Measurements from ENCODE around the gene TRNT1. TPM values are rescaled to one million over a fixed set of nuclear protein-coding genes. Genes with fewer than 3 reads are reported as not detected.

Gene TRNT1
- total RNA-seq, 1 donor from 2014 or later: 16.4 TPM

DNA sequence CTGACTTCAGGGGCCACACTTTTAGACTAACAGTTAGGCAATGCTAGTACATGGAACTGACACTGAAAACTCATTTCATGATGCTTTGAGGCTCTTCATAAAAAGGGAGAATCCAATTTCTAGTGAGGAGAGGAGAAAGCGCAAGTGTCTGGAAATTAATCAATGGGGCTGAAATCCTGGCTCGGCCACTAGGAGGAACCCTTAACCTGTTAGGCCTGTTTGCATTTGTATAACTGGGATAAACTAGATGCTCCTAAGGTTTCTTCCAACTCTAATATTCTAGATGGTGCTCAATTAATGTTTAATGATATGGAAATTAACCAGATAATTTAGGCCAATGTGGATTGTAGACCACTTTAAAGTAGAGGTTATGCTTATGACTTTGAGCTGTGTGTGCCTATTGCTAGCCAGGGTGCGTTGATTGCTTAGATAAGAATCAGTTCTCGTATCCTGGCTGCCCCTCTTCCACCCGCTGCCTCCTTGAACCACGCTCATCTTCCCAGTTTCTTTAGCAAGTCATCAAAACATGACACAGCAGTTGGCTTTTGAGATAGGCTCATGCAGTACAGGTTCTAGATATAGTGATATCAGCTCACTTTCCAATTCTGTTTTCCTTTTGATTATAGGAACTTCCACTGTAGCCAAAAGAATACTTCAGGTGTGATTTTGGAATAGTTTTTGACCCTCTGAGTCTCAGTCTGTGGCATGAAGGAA, 69.6 kb downstream of the TRNT1 start:
- H3K9me3 ChIP-seq: no peaks in the 10 kb centered on the region
- no peak overlapping the region for H3K27ac ChIP-seq
- TF ChIP-seq, protein P1, sequence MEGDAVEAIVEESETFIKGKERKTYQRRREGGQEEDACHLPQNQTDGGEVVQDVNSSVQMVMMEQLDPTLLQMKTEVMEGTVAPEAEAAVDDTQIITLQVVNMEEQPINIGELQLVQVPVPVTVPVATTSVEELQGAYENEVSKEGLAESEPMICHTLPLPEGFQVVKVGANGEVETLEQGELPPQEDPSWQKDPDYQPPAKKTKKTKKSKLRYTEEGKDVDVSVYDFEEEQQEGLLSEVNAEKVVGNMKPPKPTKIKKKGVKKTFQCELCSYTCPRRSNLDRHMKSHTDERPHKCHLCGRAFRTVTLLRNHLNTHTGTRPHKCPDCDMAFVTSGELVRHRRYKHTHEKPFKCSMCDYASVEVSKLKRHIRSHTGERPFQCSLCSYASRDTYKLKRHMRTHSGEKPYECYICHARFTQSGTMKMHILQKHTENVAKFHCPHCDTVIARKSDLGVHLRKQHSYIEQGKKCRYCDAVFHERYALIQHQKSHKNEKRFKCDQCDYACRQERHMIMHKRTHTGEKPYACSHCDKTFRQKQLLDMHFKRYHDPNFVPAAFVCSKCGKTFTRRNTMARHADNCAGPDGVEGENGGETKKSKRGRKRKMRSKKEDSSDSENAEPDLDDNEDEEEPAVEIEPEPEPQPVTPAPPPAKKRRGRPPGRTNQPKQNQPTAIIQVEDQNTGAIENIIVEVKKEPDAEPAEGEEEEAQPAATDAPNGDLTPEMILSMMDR (IDR thresholded peaks at IDR 0.05): peak in 1 of 3 experiments; percentile 28
- intact Hi-C loops (cut with DNase I): no loop called here
- no peaks in the 10 kb centered on the region for H3K27me3 ChIP-seq
- H3K4me3 ChIP-seq: no peak overlapping the region
- H3K4me1 ChIP-seq: no peaks in the 10 kb centered on the region
- DNase-seq (ENCODE audit: low spot score in 2 of 2): no peak
- H3K36me3 ChIP-seq: no peaks in the 10 kb centered on the region

Other genes with a start within 250 kb of the TRNT1 start
- gene IL5RA, start 16.6 kb upstream of the TRNT1 start, total RNA-seq: not detected
- gene CRBN, start 52.8 kb downstream of the TRNT1 start, total RNA-seq: 114 TPM